ENCODE results near the gene SLC35A3. TPM values are rescaled to one million over a fixed set of nuclear protein-coding genes. Genes with fewer than 3 reads are reported as not detected.
"Not testable (repeated sequence)": the region's sequence is repeated elsewhere in the genome, so short reads cannot be mapped to it uniquely, and the experiment has no call there.

The SLC35A3 gene
- polyA plus RNA-seq, 1 donor from 2014 or later: 11.0 TPM

- Mint-ChIP-seq H3K4me1 (peaks cover 0 to 3% (median under 1%) of the 10 kb centered on the region in 3 donors), H3K9me3 (no peaks in the 10 kb centered on the region), H3K36me3 (no peaks in the 10 kb centered on the region), H3K27me3 (no peaks in the 10 kb centered on the region), H3K27ac (no peak overlapping the region), H3K4me3 (no peak overlapping the region)
These were observed 6.6 kb upstream of the SLC35A3 start for GRCh38 chr1:99963041-99963795.

GRCh38 chr1:99964806-99965205 lies 5.0 kb upstream of the SLC35A3 start:
- no peaks in the 10 kb centered on the region for H3K27me3 Mint-ChIP-seq
- no peaks in the 10 kb centered on the region for H3K36me3 Mint-ChIP-seq
- H3K4me3 Mint-ChIP-seq: peak overlapping the region in 1 of 4 donors; percentile 40
- no peaks in the 10 kb centered on the region for H3K9me3 Mint-ChIP-seq
- peaks cover 6 to 13% (median 13%) of the 10 kb centered on the region in 3 donors for H3K4me1 Mint-ChIP-seq
- H3K27ac Mint-ChIP-seq: no peak overlapping the region

- H3K27ac Mint-ChIP-seq: no peak overlapping the region
- H3K4me3 Mint-ChIP-seq: peak overlapping the region in 1 of 4 donors; percentile 40
- peaks cover 13 to 20% (median 20%) of the 10 kb centered on the region in 3 donors for H3K4me1 Mint-ChIP-seq
- H3K36me3 Mint-ChIP-seq: peaks cover 3% of the 10 kb centered on the region
- no peaks in the 10 kb centered on the region for H3K9me3 Mint-ChIP-seq
- no peaks in the 10 kb centered on the region for H3K27me3 Mint-ChIP-seq
These were observed 4.0 kb upstream of the SLC35A3 start for GRCh38 chr1:99965646-99966375.

DNA sequence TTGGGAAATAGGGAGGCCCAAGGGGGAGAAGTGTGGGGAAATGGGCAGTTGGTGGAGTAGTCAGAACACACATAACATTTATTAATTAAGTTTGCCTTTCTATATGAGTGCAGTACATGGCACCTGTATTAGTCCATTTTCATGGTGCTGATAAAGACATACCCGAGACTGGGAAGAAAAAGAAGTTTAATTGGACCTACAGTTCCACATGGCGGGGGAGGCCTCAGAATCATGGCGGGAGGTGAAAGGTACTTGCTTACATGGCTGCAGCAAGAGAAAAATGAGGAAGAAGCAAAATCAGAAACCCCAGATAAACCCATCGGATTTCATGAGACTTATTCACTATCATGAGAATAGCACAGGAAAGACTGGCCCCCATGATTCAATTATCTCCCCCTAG lies 1.6 kb upstream of the SLC35A3 start:
- H3K27ac Mint-ChIP-seq: peak overlapping the region in 1 of 3 donors; percentile 56
- peaks cover 3% of the 10 kb centered on the region for H3K36me3 Mint-ChIP-seq
- H3K27me3 Mint-ChIP-seq: no peaks in the 10 kb centered on the region
- H3K4me3 Mint-ChIP-seq: peak overlapping the region in 3 of 4 donors; percentile 43 to 100 (median 98)
- peaks cover 17 to 30% (median 23%) of the 10 kb centered on the region in 3 donors for H3K4me1 Mint-ChIP-seq
- H3K9me3 Mint-ChIP-seq: no peaks in the 10 kb centered on the region

GRCh38 chr1:99969260-99969728 lies 502 bp upstream of the SLC35A3 start:
- H3K27ac Mint-ChIP-seq: peak overlapping the region; percentile 78 to 94 (median 91)
- H3K9me3 Mint-ChIP-seq: no peaks in the 10 kb centered on the region
- H3K4me1 Mint-ChIP-seq: peaks cover 17 to 31% (median 23%) of the 10 kb centered on the region in 3 donors
- no peaks in the 10 kb centered on the region for H3K27me3 Mint-ChIP-seq
- H3K36me3 Mint-ChIP-seq: peaks cover 3% of the 10 kb centered on the region
- H3K4me3 Mint-ChIP-seq: peak overlapping the region; percentile 98 to 100 (median 100)

DNA sequence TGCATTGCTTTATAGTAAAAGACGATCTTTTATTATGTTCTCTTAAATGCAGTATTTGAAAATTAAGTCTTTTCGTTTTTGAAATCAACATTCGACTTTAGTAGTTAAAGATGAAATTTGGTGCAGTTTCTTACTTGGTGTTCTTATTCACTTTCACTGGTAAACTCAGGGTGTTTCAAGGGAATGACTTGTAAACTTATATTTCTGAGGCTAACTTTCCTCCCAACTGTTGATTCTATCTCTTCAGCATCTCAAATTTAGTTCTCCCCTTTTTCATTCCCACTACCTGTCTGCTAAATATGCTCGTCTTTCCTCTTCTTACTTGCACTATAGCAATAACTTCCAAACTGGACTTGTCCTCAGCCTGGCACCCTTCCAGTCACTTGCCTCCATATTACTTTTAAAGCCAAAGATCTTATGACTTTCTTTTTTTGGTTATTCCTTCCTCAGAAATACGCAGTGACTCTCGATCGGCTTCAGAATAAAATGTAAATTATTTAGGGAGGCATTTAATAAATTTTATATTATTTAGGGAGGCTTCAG lies 988 bp downstream of the SLC35A3 start:
- Mint-ChIP-seq H3K4me1 (peaks cover 17 to 35% (median 23%) of the 10 kb centered on the region in 3 donors), H3K36me3 (peaks cover 3% of the 10 kb centered on the region), H3K9me3 (no peaks in the 10 kb centered on the region), H3K4me3 (peak overlapping the region; percentile 98 to 100 (median 100)), H3K27ac (peak overlapping the region in 2 of 3 donors; percentile 78 to 98), H3K27me3 (no peaks in the 10 kb centered on the region)

- not testable (repeated sequence) for H3K36me3 Mint-ChIP-seq, H3K9me3 Mint-ChIP-seq, H3K27me3 Mint-ChIP-seq
- Mint-ChIP-seq H3K4me3 (peak overlapping the region in 3 of 4 donors; percentile 8 to 69 (median 57)), H3K27ac (peak overlapping the region in 1 of 3 donors; percentile 43), H3K4me1 (peaks cover 17 to 35% (median 29%) of the 10 kb centered on the region in 3 donors)
These were observed 2.3 kb downstream of the SLC35A3 start for GRCh38 chr1:99972066-99972465.

- peaks cover 10 to 22% (median 21%) of the 10 kb centered on the region in 3 donors for H3K4me1 Mint-ChIP-seq
- H3K27ac Mint-ChIP-seq: no peak overlapping the region
These were observed 5.7 kb downstream of the SLC35A3 start for GRCh38 chr1:99975529-99975928.

GRCh38 chr1:99977326-99977725 lies 7.5 kb downstream of the SLC35A3 start:
- not testable (repeated sequence) for H3K4me3 Mint-ChIP-seq, H3K27ac Mint-ChIP-seq, H3K36me3 Mint-ChIP-seq, H3K9me3 Mint-ChIP-seq, H3K27me3 Mint-ChIP-seq
- H3K4me1 Mint-ChIP-seq: peaks cover 4 to 18% (median 14%) of the 10 kb centered on the region in 3 donors

More at GRCh38 chr1:99975529-99975928, 5.7 kb downstream of the SLC35A3 start:
- Mint-ChIP-seq H3K4me3 (no peak overlapping the region), H3K36me3 (no peaks in the 10 kb centered on the region), H3K9me3 (no peaks in the 10 kb centered on the region), H3K27me3 (no peaks in the 10 kb centered on the region)

GRCh38 chr1:99978218-99978617 lies 8.4 kb downstream of the SLC35A3 start:
- H3K4me3 Mint-ChIP-seq: no peak overlapping the region
- H3K27me3 Mint-ChIP-seq: no peaks in the 10 kb centered on the region
- H3K4me1 Mint-ChIP-seq: peaks cover 4 to 18% (median 9%) of the 10 kb centered on the region in 3 donors
- no peaks in the 10 kb centered on the region for H3K9me3 Mint-ChIP-seq
- no peak overlapping the region for H3K27ac Mint-ChIP-seq
- peaks cover 2% of the 10 kb centered on the region for H3K36me3 Mint-ChIP-seq

- Mint-ChIP-seq H3K9me3 (peaks cover 0 to 1% (median 0%) of the 10 kb centered on the region in 3 donors), H3K4me1 (peaks cover 4 to 18% (median 8%) of the 10 kb centered on the region in 3 donors), H3K36me3 (peaks cover 4% of the 10 kb centered on the region), H3K27me3 (no peaks in the 10 kb centered on the region), H3K4me3 (no peak overlapping the region), H3K27ac (no peak overlapping the region)
These were observed 9.3 kb downstream of the SLC35A3 start for GRCh38 chr1:99979091-99979490.

DNA sequence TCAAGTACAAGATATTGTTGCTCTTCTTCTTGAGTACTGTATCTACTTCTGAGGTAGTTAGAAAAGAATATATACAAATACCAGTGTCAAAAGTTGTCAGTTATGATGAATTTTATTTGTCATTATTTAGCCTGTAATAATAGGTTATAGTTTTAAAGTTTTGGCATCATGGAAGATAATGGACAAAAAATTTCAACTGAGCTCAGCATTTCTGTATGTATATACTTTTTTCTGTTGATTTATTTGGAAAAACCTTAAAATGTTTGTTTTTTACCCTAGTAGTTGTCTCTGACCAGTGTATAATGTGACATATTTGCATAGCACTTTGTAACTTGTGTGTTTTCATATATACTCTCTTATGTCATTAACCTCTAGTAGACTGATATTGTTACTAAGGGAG lies 11.1 kb downstream of the SLC35A3 start:
- peaks cover 0 to 1% (median 0%) of the 10 kb centered on the region in 3 donors for H3K9me3 Mint-ChIP-seq
- no peak overlapping the region for H3K4me3 Mint-ChIP-seq
- H3K36me3 Mint-ChIP-seq: peaks cover 7% of the 10 kb centered on the region
- no peaks in the 10 kb centered on the region for H3K27me3 Mint-ChIP-seq
- no peak overlapping the region for H3K27ac Mint-ChIP-seq
- H3K4me1 Mint-ChIP-seq: peaks cover 10 to 24% (median 12%) of the 10 kb centered on the region in 3 donors

DNA sequence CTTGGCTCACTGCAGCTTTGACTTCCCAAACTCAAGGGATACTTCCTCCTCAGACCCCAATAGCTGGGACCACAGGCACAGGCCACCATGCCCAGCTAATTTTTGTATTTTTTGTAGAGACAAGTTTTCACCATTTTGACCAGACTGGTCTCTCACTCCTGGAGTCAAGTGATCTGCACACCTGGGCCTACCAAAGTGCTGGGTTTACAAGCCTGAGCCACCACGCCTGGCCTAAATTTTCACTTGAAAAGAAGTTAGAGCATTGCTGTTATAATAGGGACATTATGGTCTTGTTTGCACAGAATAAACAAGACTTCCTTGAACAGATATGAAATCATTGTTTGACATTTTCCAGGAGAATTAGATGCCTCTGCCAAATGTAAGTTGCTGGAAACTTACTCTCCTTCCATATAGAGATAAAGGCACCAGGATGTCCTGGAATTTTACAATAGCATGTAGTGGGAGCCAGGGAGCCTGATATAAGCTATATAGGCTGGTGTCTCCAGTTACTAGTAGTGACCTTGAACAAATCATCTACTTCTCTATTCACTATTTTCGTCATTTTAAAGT lies 16.9 kb downstream of the SLC35A3 start:
- Mint-ChIP-seq H3K9me3 (peaks cover 0 to 4% (median 0%) of the 10 kb centered on the region in 3 donors), H3K4me3 (peak overlapping the region in 1 of 4 donors; percentile 32), H3K27ac (no peak overlapping the region), H3K27me3 (no peaks in the 10 kb centered on the region), H3K4me1 (peaks cover 5 to 11% (median 6%) of the 10 kb centered on the region in 3 donors), H3K36me3 (peaks cover 20% of the 10 kb centered on the region)

DNA sequence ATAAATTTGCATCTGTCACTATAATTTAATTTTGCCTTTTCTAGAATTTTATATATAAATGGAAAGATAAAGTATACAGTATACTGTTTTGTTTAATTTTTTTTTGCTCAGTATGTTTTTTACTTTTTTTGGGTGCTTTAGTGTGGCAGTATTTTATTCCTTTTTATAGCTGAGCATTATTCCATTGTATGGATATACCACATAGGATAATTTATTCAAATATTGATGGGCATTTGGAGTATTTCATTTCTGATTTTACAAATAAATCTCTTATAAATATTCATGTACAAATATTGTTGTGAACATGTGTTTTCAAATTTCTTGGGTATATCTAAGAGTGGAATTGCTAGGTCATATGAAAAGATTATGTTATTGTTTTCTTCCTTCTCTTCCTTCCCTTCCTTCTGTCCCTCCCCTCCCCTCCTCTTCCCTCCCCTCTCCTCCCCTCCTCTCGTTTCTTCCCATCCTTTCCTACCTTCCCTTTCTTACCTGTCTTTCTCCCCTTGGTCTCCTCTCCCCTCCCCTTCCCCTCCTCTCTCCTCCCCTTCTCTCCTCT lies 18.5 kb downstream of the SLC35A3 start:
- peaks cover 24% of the 10 kb centered on the region for H3K36me3 Mint-ChIP-seq
- H3K27ac Mint-ChIP-seq: no peak overlapping the region
- no peak overlapping the region for H3K4me3 Mint-ChIP-seq
- H3K4me1 Mint-ChIP-seq: peaks cover 5 to 14% (median 6%) of the 10 kb centered on the region in 3 donors
- no peaks in the 10 kb centered on the region for H3K27me3 Mint-ChIP-seq
- peaks cover 3 to 9% (median 5%) of the 10 kb centered on the region in 3 donors for H3K9me3 Mint-ChIP-seq

Measured in IgD-negative memory B cell (primary cell).